CD4-positive, alpha-beta T cell treated with Interleukin-6 for 4 hours (primary cell): ENCODE results near the gene UBE3D.
"Not testable (repeated sequence)": the region's sequence is repeated elsewhere in the genome, so short reads cannot be mapped to it uniquely, and the experiment has no call there.

ENCODE experiments used
- DNase-seq: peaks from one replicate; pipeline ENCODE4 v3.0.0-alpha.2; 2020; ENCODE audit warnings: mixed read lengths

UBE3D gene

DNA sequence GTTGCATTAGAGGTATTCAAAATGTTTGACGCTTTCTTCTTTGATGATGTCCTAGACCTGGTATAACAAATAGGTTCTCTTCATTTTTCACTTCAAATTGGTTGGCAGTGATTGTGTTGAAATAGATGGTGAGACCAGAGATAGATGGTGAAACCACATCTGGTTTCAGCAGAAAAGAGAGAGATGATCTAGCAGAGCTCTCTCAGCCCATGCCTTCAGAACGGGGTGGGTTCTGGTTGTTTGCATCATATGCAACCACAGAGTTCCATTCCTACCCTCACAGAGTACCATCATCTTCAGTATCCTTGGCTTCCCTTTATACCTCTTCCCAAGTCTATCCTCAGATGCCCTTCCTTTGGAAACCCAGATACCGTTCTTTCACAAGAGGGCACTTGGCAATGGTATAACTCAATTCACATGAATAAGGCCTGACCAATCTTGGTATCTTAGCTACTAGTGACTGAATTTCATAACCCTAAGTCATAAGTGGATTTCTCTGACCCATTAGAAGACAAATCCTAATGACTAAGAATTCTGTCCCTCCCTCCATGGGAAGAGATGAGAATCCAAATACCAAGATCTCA is 93.7 kb downstream of the UBE3D start:
- DNase-seq: no peak

DNA sequence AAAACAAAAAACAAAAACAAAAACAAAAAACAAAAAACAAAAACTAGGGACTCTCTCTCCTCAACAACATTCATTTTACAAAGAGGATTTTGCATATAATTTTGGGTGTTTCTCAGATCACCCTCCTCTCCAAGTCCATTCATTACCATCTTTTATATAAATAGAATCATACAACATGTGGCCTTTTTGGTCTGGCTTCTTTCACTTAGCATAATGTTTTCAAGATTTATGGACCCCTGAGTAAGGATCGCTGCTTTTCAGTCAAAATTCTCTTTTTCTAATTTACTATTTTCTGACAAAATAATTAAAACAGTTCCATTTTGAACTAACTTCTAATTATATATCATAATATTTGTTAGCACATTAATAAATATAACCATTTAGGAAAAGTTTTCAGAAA is 94.8 kb downstream of the UBE3D start:
- DNase-seq: no peak

DNA sequence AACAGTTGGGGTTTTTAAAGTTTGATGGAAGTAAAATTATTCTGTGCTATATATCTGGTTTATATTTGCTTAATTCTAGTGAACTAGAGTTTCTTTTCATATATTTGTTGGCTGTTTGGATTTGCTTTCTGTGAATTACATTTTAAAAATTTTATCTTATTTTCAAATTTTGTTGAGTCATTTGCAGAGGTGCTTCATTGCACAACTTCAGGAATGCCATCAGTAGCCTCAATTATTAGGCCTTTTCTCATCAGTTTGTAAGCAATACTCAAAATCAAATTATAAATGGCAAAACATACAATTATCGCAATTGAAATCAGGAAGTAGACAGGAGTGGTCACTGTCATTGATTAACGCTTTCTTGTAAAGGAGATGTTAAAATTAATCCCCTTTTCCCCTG is 96.9 kb downstream of the UBE3D start:
- DNase-seq: no peak

DNA sequence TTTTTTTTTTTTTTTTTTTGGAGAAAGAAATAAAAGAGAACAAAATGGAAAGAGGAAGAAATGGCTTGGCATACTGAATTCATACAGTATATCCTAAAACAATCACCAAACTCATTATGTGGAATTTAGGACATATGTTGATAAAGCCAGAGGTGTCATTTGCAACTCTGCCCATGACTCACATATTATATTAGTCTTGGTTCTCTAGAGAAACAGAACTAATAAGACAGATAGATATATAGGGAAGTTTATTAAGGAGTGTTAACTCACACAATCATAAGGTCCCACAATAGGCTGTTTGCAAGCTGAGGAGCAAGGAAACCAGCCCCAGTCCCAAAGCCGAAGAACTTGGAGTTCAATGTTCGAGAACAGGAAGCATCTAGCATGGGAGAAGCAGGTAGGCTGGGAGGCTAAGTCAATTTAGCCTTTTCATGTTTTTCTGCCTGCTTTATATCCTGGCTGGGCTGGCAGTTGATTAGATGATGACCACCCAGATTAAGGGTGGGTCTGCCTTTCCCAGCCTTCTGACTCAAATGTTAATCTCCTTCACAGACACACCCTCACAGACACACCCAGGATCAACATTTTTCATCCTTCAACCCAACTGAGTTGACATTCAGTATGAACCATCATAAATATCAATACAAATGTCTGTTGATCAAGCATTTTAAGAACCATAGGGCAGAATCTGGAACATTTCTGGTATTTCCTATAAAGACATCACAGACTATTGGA is 102.3 kb downstream of the UBE3D start:
- DNase-seq: no peak

DNA sequence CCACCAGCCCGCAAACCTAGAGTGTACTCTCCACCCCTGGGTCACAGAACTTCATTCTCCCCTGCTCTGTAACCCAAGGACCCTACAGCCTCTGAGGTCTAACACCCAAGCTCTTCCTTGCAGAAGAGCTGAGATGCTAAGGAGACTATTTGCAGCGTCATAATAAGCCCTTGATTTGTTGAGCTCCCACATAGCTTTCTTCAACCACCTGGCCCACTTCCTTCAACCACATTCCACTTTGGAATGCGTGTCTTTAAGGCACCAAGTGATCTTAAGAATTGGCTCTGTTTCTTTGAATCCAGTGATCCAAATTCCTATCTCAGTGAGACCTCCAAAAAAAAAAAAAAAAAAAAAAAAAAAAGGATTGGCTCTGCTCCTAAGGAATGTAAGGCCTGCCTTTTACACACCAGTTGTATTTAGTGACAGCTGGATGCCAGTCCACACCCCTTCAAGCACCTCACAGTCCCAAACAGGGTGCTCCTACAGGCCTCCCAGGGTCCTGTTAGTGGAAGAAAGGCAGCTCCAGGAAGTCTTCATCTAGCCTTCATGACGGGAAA is 106.2 kb downstream of the UBE3D start:
- DNase-seq: no peak

DNA sequence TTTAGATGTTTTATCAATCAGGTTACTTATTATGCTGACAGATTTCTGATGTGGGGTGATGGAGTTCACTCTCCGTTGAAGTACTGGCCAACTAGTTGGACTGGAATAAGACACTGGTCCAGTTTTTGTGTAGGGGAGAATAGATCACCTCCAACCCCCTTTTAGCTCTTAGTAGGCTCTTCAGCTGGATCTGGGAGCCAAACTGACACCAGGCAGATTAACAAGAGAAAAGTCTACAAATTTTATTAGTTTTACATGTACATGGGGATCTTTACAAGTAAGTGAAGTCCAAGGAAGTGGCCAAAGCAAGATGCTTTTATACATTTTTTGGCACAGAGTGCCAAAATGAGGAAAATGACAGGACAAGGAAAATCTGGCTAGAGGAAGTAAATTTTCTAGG is 107.1 kb downstream of the UBE3D start:
- DNase-seq: no peak

DNA sequence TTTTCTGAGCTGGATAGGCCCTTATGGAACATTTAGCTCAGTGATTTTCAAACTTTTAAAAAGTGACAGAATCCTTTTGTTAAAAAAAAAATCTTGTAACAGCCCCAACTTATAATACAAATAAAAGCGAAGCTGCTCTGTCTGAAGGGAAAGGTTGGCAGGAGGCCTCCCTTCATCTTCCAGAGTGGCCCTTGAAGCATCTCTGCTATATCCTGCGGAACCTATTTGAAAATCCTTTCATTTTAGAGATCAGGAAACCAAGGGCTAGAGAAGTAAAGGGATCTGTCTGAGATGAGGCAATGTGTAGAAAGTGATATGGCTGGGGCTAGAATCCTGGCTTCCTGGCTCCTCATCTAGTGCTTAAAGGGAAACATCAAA is 107.8 kb downstream of the UBE3D start:
- DNase-seq: no peak

DNA sequence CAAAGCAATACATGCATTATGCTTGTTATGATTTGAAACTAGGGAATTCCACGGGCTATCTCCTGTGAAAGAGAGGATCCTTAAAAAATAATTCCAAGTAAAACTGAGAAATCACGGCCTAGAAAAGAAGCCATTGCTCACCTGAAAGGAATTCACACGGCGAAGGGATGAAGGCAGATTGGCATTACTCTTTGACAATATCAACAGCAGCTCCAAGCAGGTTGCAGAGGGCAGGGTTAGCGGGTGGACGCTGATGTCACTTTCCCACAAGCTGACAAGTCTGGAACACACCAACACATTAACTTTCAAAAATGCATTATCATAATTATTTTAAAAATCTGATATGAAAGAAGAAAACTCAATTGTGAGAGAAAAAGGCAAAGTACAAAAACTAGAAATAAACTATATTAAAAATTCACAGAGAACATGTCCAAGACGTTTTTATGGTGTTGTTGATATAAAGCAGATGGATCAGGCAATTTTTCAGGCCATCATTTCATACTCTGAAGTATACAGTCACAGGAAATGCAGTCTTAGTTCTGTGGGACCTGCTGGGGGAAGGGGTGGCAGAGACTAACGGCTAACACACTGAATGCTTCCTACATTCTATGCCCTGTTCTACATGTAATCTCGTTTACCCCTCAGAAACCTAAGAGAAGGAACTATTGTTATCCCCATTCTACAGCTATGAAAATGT is 108.3 kb downstream of the UBE3D start:
- no peak for DNase-seq

DNA sequence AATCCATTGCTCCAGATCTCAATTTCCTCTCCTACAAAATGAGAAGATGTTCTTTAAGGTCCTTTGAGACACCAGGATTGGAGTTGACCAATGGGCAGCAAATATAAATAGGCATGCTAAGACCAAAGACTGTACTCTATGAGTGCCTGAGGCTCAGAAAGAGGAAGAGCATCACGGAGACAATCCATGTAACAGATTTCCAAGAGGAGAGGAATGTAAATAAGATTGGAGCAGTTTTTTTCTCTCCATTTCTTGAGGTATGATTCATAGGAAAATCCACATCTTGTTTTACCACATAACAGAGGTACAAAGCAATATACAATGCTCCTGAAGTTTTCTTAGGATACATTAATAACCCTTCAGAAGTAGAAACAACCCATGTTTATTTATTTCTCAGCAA is 109.8 kb downstream of the UBE3D start:
- no peak for DNase-seq

DNA sequence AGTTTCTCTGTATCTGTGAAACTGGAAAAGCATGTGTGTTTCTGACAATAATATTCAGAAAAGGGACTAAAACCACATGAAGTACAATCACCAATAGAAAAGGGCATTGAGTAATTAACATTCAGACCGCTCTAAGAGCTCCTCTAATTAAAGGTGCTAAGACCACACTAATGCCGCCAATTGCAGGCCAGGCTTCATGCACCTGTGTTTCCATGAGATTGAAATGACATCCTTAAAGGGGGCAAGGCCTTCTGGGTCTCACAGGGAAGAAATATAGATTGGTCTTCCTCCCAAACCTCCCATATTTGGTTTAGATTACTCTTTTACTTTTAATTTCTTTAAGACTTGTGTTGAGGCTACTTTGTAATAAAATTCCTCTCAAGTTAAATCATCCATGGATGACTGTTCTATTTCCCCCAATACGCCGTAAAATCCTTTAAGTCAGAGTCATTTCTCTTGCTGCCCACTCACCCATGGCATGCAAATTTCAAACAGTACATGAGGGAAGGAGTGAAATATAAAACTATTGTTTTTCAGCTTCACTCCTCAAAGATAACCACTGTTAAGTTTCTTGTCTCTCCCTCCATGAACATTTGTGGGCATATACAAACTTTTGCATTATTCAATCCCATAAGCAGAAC is 110.6 kb downstream of the UBE3D start:
- DNase-seq: no peak

DNA sequence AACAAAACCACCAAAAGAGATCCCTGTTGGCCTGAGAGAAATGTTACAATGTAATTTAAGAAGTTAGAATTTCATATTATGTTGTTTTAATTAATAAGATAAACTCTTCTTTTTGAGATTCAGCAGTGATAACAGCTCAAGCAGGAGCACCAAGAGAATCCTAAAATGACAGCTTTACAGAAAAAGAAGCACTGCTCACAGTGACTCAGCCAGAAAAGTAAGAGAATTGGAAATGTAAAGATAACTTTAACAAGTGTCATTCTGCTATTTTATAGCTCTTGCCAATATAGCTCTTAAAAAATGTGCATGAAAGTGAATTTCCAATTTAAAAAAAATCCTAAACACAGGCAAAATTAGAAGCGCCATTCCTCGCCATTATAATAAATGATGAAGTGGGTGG is 111.3 kb downstream of the UBE3D start:
- no peak for DNase-seq

DNA sequence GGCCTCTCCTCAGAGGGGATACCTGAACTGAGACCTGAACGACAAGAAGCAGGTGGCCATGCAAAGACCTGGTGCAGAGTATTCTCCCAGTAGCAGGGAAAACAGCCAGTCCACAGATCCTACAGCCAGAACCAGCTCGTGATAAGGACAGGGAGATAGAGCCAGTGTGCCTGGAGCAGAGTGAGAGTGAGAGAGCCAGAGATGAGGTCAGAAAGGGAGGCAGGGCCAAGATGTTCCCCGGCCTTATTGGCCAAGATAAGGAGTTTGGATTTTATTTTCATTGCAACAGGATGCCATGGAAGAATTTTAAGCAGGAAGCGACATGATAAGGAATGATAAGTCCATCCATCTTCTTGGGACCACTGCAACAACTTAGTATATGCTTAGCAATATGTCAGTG is 111.8 kb downstream of the UBE3D start:
- no peak for DNase-seq

DNA sequence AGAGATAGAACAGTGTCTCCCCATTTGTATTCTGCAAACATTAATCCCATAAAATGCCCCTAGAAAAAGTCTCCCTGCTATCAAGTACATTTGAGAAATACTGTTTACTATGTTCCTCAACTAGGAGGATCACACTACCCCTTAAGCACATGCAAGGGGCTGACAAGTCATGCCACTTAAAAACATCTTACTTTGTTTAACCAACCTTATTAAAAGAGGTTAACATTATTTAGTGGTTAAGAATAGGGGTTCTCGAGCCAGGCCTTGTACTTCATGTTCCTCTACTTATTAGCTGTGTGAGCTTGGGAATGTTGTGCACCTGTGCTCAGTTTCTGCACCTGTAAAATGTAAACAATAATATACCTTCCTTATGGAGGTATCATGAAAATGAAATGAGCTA is 113.7 kb downstream of the UBE3D start:
- no peak for DNase-seq

DNA sequence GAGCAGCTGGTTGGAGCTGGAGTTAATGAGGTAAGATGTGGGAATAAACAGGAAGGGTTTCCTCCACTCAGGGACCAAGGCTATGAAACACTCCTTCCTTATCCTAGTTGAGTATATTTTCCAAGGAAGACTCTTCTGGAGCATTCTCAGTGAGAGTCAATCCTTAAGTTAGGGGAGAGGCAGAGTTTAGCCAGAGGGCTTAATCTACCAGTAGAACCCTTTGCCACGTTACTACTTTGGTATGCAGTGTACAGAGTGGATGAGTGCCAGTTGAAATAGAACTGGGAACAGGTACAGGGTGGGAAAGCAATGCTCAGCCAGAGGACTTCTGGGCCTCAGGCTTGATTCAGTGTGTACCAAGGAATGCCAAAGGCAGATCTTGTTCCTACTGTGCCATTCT is 114.3 kb downstream of the UBE3D start:
- DNase-seq: no peak

DNA sequence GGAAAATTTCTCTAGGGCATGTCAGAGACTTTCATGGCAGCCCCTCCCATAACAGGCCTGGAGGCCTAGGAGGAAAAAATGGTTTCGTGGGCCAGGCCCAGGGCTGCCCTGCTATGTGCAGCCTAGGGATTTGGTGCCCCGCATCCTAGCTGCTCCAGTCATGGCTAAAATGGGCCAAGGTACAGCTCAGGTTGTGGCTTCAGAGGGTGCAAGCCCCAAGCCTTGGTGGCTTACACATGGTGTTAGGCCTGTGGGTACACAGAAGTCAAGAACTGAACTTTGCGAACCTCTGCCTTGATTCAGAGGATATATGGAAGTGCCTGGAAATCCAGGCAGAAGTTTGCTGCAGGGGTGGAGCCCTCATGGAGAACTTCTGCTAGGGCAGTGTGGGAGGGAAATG is 134.7 kb downstream of the UBE3D start:
- DNase-seq: not testable (repeated sequence)

DNA sequence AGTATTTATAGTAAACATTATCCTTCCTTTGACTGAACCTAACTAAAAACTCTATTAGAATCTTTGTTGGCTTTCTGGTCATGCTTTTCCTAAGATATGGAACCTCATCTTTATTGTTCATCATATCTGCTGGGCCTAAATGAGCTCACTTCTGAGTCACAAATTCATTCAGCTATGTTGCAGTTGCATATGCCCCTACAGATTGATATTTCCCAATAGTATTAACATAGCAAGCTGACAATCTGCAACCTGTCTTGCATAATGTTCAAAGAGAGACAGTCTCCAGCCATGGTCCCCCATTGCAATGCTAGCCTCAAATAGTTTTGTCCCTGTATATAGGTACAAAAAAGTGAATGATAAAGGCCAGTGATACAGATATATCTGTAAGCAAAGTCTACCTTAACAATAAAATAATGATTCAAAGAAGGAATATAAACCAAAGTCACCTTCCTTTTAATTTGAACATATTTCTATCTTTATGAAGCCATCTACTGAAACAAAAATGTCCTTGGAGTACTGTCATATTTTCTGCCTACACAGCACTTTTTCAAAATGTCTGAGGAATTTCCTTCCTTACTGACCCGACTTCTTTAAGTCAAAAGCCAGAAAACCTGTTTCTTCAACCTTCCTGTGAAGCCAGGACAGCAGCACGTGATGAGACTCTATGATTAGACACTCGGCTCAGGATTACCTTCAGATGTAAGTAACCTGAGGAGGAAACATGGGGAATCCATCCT is 140.7 kb downstream of the UBE3D start:
- DNase-seq: no peak

DNA sequence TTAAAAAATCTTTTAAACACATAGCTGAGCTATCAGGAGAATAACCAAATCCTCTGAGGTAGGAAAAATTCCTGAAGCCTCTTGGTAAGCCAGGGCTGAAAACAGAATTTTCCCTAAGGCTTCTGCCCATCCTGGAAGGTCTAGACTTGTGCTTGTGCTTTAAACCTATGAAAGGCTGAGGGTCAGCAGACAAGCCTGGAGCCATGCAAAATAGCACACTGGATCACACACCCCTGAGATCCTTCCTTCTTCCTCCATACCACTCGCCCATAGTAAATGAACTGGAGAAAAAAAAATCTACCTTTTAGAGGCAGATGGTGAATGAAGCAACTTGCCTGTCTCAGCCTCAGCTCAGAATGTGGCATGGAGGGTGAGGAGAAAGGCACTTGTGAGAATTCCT is 144.4 kb downstream of the UBE3D start:
- no peak for DNase-seq

DNA sequence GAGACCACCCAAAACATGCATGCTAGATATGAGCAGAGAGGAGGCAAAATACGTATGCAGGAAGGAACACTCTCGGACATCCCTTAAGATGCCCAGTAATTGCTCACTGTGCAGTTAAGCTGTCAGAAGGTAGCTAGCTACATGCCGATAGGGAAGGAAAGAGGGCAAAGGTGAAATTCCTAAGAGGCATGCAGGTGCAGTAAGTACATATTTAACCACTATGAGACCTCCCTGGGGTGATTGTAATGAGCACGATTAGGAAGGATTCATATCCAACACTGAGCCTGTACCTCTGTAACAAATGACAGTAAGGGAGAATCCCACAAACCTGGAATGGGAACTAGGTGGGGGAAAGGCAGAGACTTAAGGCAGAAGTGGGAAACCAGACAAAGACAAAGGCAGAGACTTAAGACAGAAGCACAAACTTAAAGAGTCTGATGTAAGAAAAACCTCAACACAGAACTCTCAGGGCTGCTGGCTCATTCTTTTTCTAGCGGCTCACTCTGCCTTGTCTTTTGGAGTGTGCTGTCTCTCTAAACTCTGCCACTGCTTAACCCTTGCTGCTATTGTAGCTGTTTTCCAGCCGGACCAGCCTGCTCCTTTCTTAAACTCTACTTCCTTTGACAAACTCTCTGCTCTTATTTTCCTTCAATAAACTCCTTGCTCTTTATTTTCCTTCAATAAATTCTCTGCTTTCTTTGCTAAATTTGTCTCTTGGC is 148.1 kb downstream of the UBE3D start:
- DNase-seq: no peak

DNA sequence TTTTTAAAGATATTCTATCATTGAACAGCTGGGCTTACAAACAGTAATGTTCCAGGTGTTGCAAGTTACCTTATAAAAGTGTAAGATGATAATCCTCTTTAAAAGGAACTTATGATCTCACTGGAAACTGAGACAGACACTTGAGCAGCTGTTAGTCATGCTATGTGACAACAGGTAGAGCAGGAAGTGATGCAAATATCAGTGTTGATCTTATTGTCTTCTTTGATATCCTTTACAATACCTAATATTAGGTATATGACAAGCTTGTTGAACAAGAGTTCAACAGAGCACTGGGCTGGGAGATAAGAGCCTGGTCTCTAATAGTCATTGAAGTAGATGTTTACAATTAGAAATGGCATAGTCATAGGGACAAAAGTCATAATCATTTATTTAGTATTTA is 150.0 kb downstream of the UBE3D start:
- no peak for DNase-seq

DNA sequence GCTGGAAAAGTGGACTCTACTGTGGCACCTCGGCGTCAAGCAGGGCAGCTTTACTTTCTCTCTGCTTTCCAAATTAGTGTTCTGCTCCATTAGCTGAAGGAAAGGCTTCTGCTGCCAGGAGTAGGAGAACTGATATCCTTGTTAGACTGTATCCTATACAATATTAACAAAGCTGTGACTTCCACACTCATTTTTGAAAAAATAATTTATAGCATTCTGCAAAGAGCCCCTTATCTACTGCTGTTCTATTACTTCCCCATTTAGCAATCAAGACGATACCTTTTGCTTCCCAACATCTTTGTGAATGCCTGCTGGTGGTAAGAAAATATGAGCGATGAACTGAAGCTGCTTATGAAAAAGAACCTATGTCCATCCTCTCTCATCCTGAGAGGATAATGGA is 151.1 kb downstream of the UBE3D start:
- no peak for DNase-seq

DNA sequence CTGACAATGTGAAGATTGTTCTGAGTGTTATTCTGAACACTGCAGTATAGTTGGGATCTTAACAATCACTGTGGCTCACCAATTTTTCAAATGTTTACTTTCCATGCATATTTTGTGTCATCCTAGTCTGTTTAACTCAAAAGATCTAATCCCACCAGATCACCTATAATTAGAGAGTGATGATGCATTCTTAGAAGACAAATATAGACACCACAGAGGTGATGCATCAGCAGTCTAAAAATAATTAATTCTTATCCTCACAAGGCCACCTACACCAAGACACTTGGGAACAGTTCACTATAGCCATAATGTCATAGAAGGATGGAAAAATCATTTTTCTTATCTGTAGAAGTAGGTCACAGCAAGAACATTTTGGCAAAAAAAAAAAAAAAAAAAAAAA is 154.8 kb downstream of the UBE3D start:
- no peak for DNase-seq

DNA sequence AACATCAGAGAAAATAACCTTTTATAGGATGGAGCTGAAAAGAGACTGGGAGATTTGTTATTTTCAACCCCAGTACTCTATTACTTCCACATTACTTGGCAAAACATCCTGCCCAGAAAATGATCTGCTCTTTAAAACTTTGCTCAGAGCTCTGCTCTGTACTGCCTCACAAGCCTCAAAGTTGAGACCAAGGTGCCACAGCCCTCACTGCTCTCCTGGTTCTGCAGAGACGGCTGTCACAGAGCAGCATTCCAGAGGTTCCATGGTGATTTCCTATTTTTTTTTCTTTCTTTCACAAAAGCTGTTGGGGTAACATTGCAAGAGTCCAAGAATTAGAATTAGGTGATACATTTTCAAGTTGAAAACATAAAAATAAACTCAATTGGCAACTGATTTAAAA is 155.2 kb downstream of the UBE3D start:
- DNase-seq: no peak
